T-helper 2 cell treated with Interferon-gamma antibody and Interleukin-4, amounts not matched to agents 5 μg/mL and 100 μg/mL, for 36 hours (primary cell): ENCODE results near the gene GPSM3.

ENCODE experiments used
- DNase-seq: peaks from one replicate; pipeline ENCODE4 v3.0.0; 2021; ENCODE audit warnings: low spot score
- H3K27ac Mint-ChIP-seq: one replicate; pipeline ENCODE4 v1.8.0; 2021; ENCODE audit warnings: mild to moderate bottlenecking, mixed read lengths
- H3K27me3 Mint-ChIP-seq: one replicate; pipeline ENCODE4 v1.8.0; 2021; ENCODE audit warnings: low read depth, mixed read lengths
- H3K36me3 Mint-ChIP-seq: one replicate; pipeline ENCODE4 v1.8.0; 2021; ENCODE audit warnings: low read depth, mixed read lengths
- H3K4me1 Mint-ChIP-seq: one replicate; pipeline ENCODE4 v1.8.0; 2021; ENCODE audit warnings: low read depth, mixed read lengths
- H3K4me3 Mint-ChIP-seq: one replicate; pipeline ENCODE4 v1.8.0; 2022; ENCODE audit warnings: mild to moderate bottlenecking, moderate library complexity, mixed read lengths
- H3K9me3 Mint-ChIP-seq: one replicate; pipeline ENCODE4 v1.8.0; 2021; ENCODE audit warnings: mixed read lengths

GPSM3 gene

DNA sequence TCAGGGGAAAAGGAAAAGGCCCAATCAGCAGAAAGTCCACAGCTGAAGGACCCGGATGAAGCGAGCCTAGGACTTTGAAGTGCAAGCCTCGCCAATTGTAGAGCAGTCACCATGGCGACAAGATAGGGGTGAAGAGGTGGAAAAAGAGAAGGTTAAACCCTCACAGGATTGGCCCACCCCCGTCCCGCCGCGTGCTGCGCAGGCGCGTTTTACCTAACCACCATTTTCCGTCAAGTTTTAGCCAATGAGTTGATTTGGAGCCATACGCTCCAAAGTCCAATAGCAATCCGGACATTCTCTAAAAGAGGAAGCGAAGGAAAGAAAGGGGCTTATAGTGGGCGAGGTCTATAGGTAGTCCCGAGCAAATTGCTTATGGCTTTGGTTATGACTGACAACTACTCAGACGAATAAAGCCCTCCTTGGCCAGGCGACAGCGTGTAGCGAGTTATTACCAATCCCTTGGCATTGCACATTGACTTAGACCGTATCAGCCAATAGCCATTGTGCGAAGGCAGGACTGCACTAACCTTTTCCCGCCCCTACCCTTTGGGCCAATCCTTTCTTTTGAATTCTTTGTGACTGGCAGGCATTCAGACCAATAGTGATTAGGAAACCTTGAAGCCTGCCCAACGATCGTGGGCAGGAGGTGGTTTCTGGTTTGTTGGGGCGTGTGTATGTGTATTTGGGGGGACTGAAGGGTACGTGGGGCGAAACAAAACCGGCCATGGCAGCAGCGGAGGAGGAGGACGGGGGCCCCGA, 14.5 kb downstream of the GPSM3 start, which contains the start of gene RNF5:
TSS of gene RNF5 (plus strand) at position 618 of the 759 bp plus-strand sequence. CDS start at position 725, 107 bp downstream.
- Mint-ChIP-seq H3K4me3 (peak within 1 kb of the TSS; percentile 97), H3K27ac (peak within 1 kb of the TSS; percentile 98), H3K4me1 (peaks cover 41% of the 10 kb centered on the region), H3K27me3 (no peaks in the 10 kb centered on the region), H3K9me3 (no peaks in the 10 kb centered on the region), H3K36me3 (peaks cover 29% of the 10 kb centered on the region)
- peak; percentile 93 for DNase-seq

DNA sequence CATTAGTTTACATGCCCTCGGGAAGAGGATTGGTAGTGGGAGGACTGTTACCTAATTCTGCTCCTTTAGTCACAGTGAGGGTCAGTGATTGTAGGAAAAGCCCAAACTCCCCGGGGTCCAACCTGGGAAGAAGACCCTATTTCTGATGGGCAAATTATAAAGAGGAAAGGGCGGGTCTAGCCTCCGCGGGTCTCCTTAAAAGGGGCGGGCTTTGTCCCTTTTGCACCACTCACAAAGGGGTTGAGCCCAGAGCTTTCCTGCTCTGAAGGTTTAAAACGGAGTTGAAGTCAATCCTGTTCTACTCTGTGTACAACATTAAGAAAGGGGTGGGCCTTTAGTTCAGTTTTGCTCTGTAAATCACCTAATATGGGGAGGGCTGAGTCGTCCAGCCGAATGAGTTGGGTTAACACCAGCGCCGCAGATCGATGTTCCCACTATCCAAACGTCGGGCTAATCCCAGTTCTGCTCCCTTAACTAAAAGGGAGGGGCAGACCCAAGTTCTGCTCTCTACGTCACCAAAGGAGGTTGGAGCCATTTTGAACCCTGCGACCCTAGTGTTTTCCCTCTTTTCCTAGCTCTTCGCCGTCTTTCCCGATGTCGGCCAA, 15.2 kb downstream of the GPSM3 start:
- peak; percentile 49 for DNase-seq
- Mint-ChIP-seq H3K4me3 (peak overlapping the region; percentile 97), H3K9me3 (no peaks in the 10 kb centered on the region), H3K27me3 (no peaks in the 10 kb centered on the region), H3K36me3 (peaks cover 25% of the 10 kb centered on the region), H3K27ac (peak overlapping the region; percentile 98), H3K4me1 (peaks cover 45% of the 10 kb centered on the region)

DNA sequence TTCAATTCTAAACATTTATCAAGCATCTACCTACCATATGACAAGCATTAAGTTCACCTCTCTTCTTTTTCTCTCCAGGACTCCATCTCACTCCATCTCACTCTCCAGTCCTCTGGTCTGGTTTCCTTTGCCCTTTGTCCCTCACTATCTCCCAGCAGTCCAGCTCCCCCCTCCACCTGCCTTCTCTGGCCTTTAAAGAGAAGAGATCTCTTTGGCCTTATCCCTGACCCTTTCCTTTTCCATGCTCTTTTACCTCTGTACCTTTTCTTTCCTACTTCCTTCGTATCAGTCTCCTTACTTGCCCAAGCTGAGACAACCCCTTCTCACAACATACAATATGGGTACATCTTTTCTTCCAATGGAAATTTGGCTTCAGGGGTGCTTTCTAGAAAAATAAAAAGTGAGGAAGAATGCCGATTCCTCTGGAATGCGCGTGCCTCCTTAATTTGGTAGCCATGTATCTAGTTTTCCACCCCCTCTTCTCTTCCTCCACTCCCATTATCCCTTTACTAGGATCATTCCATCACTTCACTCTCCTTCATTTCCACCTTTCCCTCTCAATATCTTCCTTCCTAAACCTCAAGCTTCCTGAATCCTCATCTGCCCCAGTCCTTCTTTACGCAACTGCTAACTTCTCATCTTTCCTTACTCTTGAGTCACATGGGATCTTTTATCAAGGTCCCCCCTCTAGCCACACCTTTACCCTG, 15.8 kb downstream of the GPSM3 start:
- no peak for DNase-seq
- peaks cover 45% of the 10 kb centered on the region for H3K4me1 Mint-ChIP-seq
- peaks cover 22% of the 10 kb centered on the region for H3K36me3 Mint-ChIP-seq
- H3K27me3 Mint-ChIP-seq, result no peaks in the 10 kb centered on the region
- H3K9me3 Mint-ChIP-seq, result no peaks in the 10 kb centered on the region
- H3K4me3 Mint-ChIP-seq, result peak overlapping the region; percentile 97
- H3K27ac Mint-ChIP-seq, result peak overlapping the region; percentile 98

DNA sequence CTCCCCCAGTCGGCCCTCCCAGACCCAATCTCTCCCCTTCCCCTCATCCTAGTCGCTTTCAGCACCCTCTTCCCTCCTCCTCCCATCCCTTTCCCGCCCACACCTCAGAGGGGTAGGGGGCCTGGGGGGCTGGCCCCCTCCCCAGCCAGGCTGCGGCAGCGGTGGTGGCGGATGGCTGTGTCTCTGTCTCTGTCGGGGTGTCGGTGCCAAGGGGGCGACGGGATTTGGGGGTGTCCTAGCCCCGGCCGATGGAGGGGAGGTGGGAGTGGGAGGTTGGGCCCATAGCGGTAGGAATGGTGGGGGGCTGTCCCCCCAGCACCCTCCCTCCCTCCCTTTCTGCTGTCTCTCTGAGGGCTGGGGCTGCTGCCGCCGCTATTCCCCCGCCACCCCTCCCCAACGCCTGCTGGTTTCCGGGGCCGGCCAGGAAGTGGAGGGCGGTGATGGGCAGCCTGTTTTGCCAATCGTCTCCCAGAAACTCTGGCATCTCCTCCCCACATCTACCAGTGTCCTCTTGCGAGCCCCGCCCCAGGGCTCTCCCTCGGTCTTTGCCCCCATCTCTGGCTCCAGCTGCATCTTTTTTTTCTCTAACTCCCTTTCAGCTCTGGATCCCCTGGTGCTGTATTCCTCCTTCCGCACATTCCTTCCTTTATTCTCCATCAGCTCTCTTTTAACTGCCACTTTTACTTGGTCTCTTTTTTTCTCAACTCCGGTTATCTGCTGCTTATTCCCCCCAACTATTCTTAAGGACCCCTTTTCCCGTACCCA, 16.6 kb downstream of the GPSM3 start, which contains the start of gene AGPAT1:
TSS of gene AGPAT1 (minus strand) at position 374 of the 765 bp plus-strand sequence. CDS start 4,588 bp downstream, outside the sequence.
- peaks cover 47% of the 10 kb centered on the region for H3K4me1 Mint-ChIP-seq
- H3K4me3 Mint-ChIP-seq, result peak within 1 kb of the TSS; percentile 97
- no peaks in the 10 kb centered on the region for H3K9me3 Mint-ChIP-seq
- H3K27me3 Mint-ChIP-seq, result no peaks in the 10 kb centered on the region
- H3K36me3 Mint-ChIP-seq, result peaks cover 21% of the 10 kb centered on the region
- H3K27ac Mint-ChIP-seq, result peak within 1 kb of the TSS; percentile 98
- DNase-seq, result peak; percentile 93

DNA sequence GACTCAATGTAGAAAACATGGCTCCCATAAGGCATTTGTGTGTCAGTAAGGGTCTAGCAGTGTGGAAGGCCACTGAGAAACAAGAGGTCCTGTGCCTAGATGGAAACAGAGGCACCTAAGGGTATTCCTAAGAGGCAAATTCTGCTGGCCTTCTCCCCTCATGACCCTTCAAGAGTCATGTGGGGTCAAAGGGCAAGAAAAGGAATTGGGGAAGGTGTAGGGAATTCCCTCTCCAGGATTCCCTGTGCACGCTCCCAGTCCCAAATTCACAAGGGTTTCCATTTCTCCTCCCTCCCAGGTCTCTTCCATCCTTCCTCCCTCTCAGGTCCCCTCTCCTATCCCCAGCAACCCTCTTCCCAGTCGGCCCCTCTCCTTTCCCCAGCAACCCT, 17.1 kb downstream of the GPSM3 start:
- Mint-ChIP-seq H3K4me3 (peak overlapping the region; percentile 97), H3K4me1 (peaks cover 47% of the 10 kb centered on the region), H3K9me3 (no peaks in the 10 kb centered on the region), H3K27me3 (no peaks in the 10 kb centered on the region), H3K27ac (peak overlapping the region; percentile 70), H3K36me3 (peaks cover 18% of the 10 kb centered on the region)
- no peak for DNase-seq

DNA sequence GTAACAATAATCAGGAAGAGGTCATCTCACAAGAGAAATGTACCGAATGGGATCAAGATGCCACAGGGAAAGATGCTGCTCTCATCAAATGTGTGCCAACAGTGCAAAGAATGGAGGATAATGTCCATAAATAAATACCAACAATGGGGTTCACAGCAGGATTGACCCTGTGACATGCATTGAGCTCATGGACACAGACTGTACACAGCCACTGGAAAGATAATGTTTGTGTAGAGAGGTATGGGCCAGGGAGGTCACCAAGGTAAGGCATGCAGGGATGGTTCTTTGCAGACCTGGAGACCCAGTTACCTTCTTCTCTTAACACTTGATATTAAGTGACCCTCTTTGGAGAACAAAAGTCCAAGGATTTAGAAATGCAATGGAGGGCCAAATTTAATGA, 18.0 kb downstream of the GPSM3 start:
- Mint-ChIP-seq H3K4me1 (peaks cover 45% of the 10 kb centered on the region), H3K4me3 (peak overlapping the region; percentile 97), H3K27me3 (no peaks in the 10 kb centered on the region), H3K36me3 (peaks cover 21% of the 10 kb centered on the region), H3K27ac (no peak overlapping the region), H3K9me3 (no peaks in the 10 kb centered on the region)
- DNase-seq, result no peak

DNA sequence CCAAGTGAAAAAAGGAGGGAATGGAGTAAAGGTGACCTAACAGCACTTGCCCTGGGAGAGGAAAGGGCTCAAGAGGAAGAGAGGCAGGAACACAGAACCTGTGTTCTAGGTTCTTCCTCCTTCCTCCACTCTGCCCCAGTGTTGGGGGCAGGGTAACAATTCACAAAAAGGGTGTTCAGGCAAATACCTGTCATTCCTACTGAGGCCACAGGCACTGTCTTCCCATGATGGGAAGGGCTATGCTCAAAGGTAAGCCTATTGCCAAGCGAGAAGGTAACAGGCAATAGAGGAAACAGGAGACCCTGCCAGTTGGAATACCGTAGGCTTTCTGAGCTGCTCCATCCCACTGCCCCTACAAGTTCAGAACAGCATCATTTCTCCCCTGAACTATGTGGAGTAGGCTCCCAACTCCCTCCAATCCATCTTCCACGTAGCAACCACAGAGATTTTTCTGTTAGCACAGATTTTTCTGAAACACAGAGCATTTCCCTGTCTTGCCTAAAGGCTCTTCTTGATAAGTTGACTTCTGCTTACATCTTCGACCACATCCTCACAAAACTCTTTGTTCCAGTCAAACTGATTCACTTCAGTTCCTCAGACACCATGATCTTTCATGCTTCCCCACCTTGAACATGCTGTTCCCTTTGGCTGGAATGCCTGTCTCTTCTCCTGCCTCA, 19.3 kb downstream of the GPSM3 start:
- H3K4me3 Mint-ChIP-seq, result no peak overlapping the region
- peak overlapping the region; percentile 56 for H3K27ac Mint-ChIP-seq
- H3K4me1 Mint-ChIP-seq, result peaks cover 36% of the 10 kb centered on the region

DNA sequence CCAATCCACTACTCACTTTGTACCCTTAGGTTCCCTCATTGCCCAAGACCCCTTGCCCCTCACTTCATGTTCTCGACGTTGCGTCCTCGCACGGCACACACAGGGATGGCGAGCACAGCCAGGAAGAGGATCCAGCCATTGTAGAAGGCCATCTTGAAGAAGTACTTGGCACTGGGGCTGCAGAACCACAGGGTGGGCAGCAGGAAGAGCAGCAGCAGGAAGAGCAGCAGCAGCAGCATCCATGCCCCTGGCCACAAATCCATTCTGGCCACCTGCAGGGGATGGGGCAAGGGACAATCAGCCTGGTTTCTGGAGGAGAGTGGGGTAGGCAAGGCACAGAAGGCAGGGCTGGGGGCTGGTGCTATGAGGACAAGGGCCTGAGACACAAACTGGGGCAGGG, 21.2 kb downstream of the GPSM3 start:
- H3K4me3 Mint-ChIP-seq, result no peak overlapping the region
- H3K27ac Mint-ChIP-seq, result no peak overlapping the region
- H3K9me3 Mint-ChIP-seq, result no peaks in the 10 kb centered on the region
- DNase-seq, result no peak
- H3K36me3 Mint-ChIP-seq, result peaks cover 25% of the 10 kb centered on the region
- no peaks in the 10 kb centered on the region for H3K27me3 Mint-ChIP-seq
- H3K4me1 Mint-ChIP-seq, result peaks cover 24% of the 10 kb centered on the region

More for the DNA sequence above, 19.3 kb downstream of the GPSM3 start:
- Mint-ChIP-seq H3K9me3 (no peaks in the 10 kb centered on the region), H3K36me3 (peaks cover 19% of the 10 kb centered on the region), H3K27me3 (no peaks in the 10 kb centered on the region)
- no peak for DNase-seq

DNA sequence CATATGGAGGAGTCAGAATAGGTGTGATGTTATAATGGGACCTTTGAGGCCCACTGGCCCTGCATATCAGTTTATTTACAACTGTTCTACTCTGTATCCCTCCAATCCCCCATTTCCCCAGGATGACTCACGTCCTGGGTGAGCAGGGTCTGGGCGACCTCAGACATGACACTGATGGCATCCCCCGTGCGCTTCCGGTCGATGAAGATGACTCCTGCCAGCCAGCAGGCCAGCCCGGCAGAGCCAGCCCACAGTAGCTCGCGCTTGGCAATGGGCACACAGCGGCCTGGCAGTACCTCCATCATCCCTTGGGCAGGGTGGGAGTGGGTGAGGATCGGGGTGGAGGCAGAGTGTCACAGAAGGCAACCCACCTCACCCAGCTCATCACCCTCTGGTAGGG, 22.1 kb downstream of the GPSM3 start:
- Mint-ChIP-seq H3K4me1 (peaks cover 22% of the 10 kb centered on the region), H3K27me3 (no peaks in the 10 kb centered on the region), H3K36me3 (peaks cover 25% of the 10 kb centered on the region), H3K4me3 (no peak overlapping the region), H3K9me3 (no peaks in the 10 kb centered on the region), H3K27ac (no peak overlapping the region)
- no peak for DNase-seq

DNA sequence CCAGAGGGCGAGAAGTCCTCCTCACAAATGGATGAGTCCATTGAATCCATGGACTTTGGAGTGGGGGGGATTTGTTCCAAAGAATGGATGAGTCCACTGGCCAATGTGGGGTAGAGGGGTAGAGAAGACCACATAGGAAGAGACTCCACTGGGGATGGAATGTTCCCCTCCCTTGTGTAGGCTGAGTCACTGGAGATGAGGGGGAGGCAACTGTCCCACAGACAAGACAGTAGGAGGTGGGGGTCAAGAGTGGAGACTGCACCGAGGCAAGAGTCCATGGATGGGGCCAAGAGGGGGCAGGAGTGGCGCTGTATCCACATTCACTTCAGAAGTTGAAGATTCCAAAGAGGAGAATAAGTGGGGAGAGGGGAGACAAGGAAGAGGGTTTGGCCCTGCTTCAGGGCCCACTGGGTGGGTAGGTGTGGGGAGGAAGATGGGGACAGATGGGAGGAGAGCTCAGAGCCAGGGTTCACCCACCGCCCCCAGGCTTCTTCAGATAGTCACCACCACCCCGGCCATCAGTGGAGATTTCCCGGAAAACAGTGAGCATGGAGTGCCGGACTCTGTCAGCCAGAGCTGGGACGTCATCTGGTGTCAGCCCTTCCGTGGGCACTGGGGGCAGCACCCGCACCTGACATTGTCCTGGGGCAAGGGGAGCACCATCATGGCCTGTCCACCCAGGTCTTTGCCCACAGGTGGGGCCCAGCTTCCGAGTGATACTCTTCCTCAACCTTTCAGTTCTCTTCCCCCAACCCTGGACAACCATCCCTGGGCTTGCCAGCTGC, 23.4 kb downstream of the GPSM3 start:
- H3K27ac Mint-ChIP-seq, result no peak overlapping the region
- peaks cover 26% of the 10 kb centered on the region for H3K36me3 Mint-ChIP-seq
- peaks cover 16% of the 10 kb centered on the region for H3K4me1 Mint-ChIP-seq
- no peak overlapping the region for H3K4me3 Mint-ChIP-seq
- no peaks in the 10 kb centered on the region for H3K9me3 Mint-ChIP-seq
- no peak for DNase-seq
- H3K27me3 Mint-ChIP-seq, result no peaks in the 10 kb centered on the region

DNA sequence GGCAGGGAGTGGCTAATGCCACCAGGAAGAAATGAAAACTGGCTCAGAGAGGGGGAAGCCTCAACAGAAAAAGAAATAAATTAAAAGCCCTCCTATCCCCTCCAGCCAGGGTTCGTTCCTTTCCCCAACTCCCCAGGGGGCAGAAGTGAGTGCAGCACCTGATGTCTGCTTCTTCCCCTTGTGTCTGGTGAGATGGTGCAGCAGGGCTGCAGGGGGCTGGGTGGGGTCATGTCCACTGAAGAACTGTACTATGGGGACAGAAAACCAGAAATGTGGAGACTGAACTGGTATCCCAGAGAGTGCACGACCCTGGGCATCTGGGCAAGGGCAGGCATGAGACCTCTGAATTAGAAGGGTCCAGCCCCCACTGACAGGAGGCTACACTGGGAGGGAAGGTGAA, 24.1 kb downstream of the GPSM3 start:
- peaks cover 10% of the 10 kb centered on the region for H3K4me1 Mint-ChIP-seq
- H3K27ac Mint-ChIP-seq, result no peak overlapping the region
- H3K9me3 Mint-ChIP-seq, result no peaks in the 10 kb centered on the region
- no peak for DNase-seq
- no peaks in the 10 kb centered on the region for H3K27me3 Mint-ChIP-seq
- H3K4me3 Mint-ChIP-seq, result no peak overlapping the region
- H3K36me3 Mint-ChIP-seq, result peaks cover 26% of the 10 kb centered on the region

DNA sequence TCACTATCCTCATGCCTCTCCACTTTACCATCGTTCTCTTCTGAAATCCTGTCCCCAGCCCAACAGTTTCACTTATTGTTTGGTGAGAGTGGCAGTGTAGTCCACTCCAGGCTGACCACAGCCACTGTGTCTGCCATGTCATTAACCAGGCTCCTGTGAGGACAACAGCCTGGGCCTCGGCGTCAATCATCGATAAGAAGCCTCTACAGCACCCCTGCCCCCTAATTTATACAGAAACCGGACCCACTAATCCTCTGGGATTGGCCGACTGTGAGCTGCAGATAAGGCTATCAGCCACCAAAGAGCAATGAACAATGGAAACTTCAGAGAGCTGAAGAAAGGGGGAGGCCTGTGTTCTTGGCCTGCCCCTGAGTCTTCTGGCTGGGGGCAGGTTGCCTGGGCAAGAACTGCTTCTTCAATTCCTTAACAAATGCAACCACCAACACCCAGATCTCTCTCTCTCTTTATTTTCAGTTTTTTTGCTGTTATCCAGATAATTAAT, 24.6 kb downstream of the GPSM3 start:
- no peaks in the 10 kb centered on the region for H3K9me3 Mint-ChIP-seq
- no peak overlapping the region for H3K27ac Mint-ChIP-seq
- no peak for DNase-seq
- no peaks in the 10 kb centered on the region for H3K27me3 Mint-ChIP-seq
- H3K4me1 Mint-ChIP-seq, result peaks cover 5% of the 10 kb centered on the region
- H3K4me3 Mint-ChIP-seq, result no peak overlapping the region
- H3K36me3 Mint-ChIP-seq, result peaks cover 26% of the 10 kb centered on the region
